K562 (cell line): ENCODE results near the gene CYB5B. TPM values are rescaled to one million over a fixed set of nuclear protein-coding genes. Genes with fewer than 3 reads are reported as not detected.
A peak's percentile ranks its signal among the peaks of the same experiment; 100 is the strongest.

Experiments
- DACH1 ChIP-seq: fragments of 450-650 bp; IDR thresholded peaks from 2 replicates; pipeline ENCODE4 v1.6.1; 2018; ENCODE audit not compliant: partially characterized antibody
- EP400 ChIP-seq: fragments of 450-650 bp; IDR thresholded peaks from 2 replicates; pipeline ENCODE4 v1.6.1; 2017; ENCODE audit warnings: antibody characterized with exemption, mild to moderate bottlenecking, moderate library complexity
- GATA2 ChIP-seq: sonication (generic); formaldehyde crosslinking; IDR thresholded peaks from 2 replicates; pipeline ENCODE4 v1.4.0; 2020; ENCODE audit warnings: mild to moderate bottlenecking, missing genetic modification reagents
- MAFK ChIP-seq: IDR thresholded peaks from 2 replicates; pipeline ENCODE4 v1.6.1; 2011; ENCODE audit warnings: low read length, improper control_type of control experiment
- NCOR1 ChIP-seq: fragments of 450-650 bp; IDR thresholded peaks from 2 replicates; pipeline ENCODE4 v1.6.1; 2016; ENCODE audit warnings: mild to moderate bottlenecking, moderate library complexity
- PCBP1 ChIP-seq: fragments of 200-400 bp; formaldehyde crosslinking; IDR thresholded peaks from 2 replicates; pipeline ENCODE4 v1.6.1; 2018; ENCODE audit warnings: mild to moderate bottlenecking, low read depth, low read length; ENCODE audit not compliant: poor library complexity, severe bottlenecking
- PRMT5 ChIP-seq: sonication (generic); formaldehyde crosslinking; IDR thresholded peaks from 2 replicates; pipeline ENCODE4 v1.5.0; 2020; ENCODE audit warnings: missing genetic modification reagents
- SAFB ChIP-seq: fragments of 200-400 bp; formaldehyde crosslinking; IDR thresholded peaks from 2 replicates; pipeline ENCODE4 v1.6.1; 2017; ENCODE audit warnings: low read depth, low read length, borderline replicate concordance
- SETDB1 ChIP-seq: IDR thresholded peaks from one replicate; pipeline ENCODE4 v1.6.1; 2012; ENCODE audit warnings: low read length, control low read depth, inconsistent platforms
- SMAD2 ChIP-seq: fragments of 150-350 bp; IDR thresholded peaks from 2 replicates; pipeline ENCODE4 v1.6.1; 2014; ENCODE audit warnings: low read depth, mild to moderate bottlenecking, low read length
- TARDBP ChIP-seq: fragments of 450-650 bp; IDR thresholded peaks from 2 replicates; pipeline ENCODE4 v1.6.1; 2016
- ZNF444 ChIP-seq: fragments of 250-450 bp; sonication (Bioruptor Pico); IDR thresholded peaks from 2 replicates; pipeline ENCODE4 v1.4.0; 2020; ENCODE audit warnings: mild to moderate bottlenecking, moderate library complexity
- polyA plus RNA-seq, 8 experiments: library from polyadenylated mRNA; depleted of rRNA in 4 of 8; stranded (reverse) in 5 of 8; unstranded in 3 of 8; fragments of >200 nt; fragmentation: Nextera tagmentation in 2 of 8; fragmentation: Illumina TruSeq in 1 of 8; extraction: Ambion mirVana in 2 of 8; extraction: Trizol in 1 of 8; gene quantifications; 2 replicates each; pipeline versions ENCODE4 v1.2.1 to v1.2.3, GENCODE V29; 2011 to 2014; ENCODE audit warnings: inconsistent platforms in 1 of 8, missing spikeins in 1 of 8
- total RNA-seq, 7 experiments: library from RNA; depleted of rRNA in 6 of 7; stranded (reverse); fragments of >200 nt in 6 of 7; fragmentation: Illumina TruSeq in 2 of 7; extraction: Trizol in 2 of 7; gene quantifications; 2 replicates each; pipeline versions ENCODE4 v1.2.1 to v1.2.3, GENCODE V29; 2011 to 2021; ENCODE audit warnings: low replicate concordance in 1 of 7
- TF ChIP-seq, protein P1 (sequence below): fragments of 450-650 bp; IDR thresholded peaks from 2 replicates; pipeline ENCODE4 v1.6.1; 2016; ENCODE audit warnings: mild to moderate bottlenecking
- TF ChIP-seq, protein P2 (sequence below): fragments of 250-450 bp; sonication (Bioruptor Pico); IDR thresholded peaks from 2 replicates; pipeline ENCODE4 v1.8.0; 2021; ENCODE audit warnings: moderate library complexity, mild to moderate bottlenecking, inconsistent platforms
- TF ChIP-seq, protein P3 (sequence below): fragments of 200-600 bp; sonication (generic); IDR thresholded peaks from one replicate; pipeline ENCODE4 v1.6.1; 2012; ENCODE audit warnings: mild to moderate bottlenecking, low read depth, low read length, inconsistent platforms

The CYB5B gene
- total and polyA plus RNA-seq, 9 of the 15 experiments (the other 6 are each of a cell fraction or from before 2014, with no cell fraction given): 29.9 to 274 (median 136) TPM

DNA sequence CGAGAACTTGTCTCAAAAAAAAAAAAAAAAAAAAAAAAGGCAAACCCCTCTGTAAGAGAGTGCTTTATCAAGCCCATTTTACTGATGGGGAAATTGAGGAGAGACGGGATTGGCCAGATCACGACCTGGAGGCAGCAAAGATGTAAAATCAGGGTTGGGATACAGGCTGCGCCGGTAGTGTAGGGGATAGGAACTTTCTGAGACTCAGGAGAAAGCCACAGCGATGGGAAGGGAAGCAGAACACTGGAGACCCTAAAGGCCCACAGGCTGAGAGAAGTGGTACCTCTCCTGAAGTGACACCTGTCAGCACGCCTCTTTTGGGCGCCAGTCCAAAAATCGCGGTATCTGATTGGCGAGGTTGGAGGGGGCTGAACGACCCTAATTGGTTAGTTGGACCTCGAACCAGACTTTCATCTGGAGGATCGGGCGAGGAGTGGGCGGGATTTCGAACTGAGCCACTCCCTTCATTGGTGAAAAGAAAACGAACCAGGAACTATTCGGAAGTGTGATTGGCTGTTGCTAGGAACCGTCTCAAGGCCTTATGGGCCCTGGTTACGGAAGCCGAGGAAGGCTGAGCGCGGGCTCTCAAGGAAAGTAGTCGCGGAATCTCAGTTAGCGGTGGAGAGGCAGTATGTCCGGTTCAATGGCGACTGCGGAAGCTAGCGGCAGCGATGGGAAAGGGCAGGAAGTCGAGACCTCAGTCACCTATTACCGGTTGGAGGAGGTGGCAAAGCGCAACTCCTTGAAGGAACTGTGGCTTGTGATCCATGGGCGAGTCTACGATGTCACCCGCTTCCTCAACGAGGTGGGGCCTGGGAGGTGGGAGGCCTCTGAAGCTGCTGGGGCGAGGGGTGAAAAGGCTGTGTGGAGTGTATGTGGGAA, at the start of gene CYB5B (continued):
- TF ChIP-seq, protein P1, sequence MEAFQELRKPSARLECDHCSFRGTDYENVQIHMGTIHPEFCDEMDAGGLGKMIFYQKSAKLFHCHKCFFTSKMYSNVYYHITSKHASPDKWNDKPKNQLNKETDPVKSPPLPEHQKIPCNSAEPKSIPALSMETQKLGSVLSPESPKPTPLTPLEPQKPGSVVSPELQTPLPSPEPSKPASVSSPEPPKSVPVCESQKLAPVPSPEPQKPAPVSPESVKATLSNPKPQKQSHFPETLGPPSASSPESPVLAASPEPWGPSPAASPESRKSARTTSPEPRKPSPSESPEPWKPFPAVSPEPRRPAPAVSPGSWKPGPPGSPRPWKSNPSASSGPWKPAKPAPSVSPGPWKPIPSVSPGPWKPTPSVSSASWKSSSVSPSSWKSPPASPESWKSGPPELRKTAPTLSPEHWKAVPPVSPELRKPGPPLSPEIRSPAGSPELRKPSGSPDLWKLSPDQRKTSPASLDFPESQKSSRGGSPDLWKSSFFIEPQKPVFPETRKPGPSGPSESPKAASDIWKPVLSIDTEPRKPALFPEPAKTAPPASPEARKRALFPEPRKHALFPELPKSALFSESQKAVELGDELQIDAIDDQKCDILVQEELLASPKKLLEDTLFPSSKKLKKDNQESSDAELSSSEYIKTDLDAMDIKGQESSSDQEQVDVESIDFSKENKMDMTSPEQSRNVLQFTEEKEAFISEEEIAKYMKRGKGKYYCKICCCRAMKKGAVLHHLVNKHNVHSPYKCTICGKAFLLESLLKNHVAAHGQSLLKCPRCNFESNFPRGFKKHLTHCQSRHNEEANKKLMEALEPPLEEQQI: peak; percentile 99
- TF ChIP-seq DACH1 (no peak), SAFB (no peak), SMAD2 (no peak), GATA2 (peak; percentile 48; the same call in 1 of the 2 replicates), MAFK (no peak), TARDBP (no peak), SETDB1 (no peak), PRMT5 (CRISPR knock-in tag) (no peak), EP400 (peak; percentile 90), ZNF444 (CRISPR knock-in tag) (no peak), NCOR1 (no peak), PCBP1 (no peak)
- TF ChIP-seq, protein P2, sequence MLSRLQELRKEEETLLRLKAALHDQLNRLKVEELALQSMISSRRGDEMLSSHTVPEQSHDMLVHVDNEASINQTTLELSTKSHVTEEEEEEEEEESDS (CRISPR knock-in tag): no peak
- TF ChIP-seq, protein P3, sequence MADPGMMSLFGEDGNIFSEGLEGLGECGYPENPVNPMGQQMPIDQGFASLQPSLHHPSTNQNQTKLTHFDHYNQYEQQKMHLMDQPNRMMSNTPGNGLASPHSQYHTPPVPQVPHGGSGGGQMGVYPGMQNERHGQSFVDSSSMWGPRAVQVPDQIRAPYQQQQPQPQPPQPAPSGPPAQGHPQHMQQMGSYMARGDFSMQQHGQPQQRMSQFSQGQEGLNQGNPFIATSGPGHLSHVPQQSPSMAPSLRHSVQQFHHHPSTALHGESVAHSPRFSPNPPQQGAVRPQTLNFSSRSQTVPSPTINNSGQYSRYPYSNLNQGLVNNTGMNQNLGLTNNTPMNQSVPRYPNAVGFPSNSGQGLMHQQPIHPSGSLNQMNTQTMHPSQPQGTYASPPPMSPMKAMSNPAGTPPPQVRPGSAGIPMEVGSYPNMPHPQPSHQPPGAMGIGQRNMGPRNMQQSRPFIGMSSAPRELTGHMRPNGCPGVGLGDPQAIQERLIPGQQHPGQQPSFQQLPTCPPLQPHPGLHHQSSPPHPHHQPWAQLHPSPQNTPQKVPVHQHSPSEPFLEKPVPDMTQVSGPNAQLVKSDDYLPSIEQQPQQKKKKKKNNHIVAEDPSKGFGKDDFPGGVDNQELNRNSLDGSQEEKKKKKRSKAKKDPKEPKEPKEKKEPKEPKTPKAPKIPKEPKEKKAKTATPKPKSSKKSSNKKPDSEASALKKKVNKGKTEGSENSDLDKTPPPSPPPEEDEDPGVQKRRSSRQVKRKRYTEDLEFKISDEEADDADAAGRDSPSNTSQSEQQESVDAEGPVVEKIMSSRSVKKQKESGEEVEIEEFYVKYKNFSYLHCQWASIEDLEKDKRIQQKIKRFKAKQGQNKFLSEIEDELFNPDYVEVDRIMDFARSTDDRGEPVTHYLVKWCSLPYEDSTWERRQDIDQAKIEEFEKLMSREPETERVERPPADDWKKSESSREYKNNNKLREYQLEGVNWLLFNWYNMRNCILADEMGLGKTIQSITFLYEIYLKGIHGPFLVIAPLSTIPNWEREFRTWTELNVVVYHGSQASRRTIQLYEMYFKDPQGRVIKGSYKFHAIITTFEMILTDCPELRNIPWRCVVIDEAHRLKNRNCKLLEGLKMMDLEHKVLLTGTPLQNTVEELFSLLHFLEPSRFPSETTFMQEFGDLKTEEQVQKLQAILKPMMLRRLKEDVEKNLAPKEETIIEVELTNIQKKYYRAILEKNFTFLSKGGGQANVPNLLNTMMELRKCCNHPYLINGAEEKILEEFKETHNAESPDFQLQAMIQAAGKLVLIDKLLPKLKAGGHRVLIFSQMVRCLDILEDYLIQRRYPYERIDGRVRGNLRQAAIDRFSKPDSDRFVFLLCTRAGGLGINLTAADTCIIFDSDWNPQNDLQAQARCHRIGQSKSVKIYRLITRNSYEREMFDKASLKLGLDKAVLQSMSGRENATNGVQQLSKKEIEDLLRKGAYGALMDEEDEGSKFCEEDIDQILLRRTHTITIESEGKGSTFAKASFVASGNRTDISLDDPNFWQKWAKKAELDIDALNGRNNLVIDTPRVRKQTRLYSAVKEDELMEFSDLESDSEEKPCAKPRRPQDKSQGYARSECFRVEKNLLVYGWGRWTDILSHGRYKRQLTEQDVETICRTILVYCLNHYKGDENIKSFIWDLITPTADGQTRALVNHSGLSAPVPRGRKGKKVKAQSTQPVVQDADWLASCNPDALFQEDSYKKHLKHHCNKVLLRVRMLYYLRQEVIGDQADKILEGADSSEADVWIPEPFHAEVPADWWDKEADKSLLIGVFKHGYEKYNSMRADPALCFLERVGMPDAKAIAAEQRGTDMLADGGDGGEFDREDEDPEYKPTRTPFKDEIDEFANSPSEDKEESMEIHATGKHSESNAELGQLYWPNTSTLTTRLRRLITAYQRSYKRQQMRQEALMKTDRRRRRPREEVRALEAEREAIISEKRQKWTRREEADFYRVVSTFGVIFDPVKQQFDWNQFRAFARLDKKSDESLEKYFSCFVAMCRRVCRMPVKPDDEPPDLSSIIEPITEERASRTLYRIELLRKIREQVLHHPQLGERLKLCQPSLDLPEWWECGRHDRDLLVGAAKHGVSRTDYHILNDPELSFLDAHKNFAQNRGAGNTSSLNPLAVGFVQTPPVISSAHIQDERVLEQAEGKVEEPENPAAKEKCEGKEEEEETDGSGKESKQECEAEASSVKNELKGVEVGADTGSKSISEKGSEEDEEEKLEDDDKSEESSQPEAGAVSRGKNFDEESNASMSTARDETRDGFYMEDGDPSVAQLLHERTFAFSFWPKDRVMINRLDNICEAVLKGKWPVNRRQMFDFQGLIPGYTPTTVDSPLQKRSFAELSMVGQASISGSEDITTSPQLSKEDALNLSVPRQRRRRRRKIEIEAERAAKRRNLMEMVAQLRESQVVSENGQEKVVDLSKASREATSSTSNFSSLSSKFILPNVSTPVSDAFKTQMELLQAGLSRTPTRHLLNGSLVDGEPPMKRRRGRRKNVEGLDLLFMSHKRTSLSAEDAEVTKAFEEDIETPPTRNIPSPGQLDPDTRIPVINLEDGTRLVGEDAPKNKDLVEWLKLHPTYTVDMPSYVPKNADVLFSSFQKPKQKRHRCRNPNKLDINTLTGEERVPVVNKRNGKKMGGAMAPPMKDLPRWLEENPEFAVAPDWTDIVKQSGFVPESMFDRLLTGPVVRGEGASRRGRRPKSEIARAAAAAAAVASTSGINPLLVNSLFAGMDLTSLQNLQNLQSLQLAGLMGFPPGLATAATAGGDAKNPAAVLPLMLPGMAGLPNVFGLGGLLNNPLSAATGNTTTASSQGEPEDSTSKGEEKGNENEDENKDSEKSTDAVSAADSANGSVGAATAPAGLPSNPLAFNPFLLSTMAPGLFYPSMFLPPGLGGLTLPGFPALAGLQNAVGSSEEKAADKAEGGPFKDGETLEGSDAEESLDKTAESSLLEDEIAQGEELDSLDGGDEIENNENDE: no peak
